ENCODE results near the gene PARD6G.

The PARD6G gene

DNA sequence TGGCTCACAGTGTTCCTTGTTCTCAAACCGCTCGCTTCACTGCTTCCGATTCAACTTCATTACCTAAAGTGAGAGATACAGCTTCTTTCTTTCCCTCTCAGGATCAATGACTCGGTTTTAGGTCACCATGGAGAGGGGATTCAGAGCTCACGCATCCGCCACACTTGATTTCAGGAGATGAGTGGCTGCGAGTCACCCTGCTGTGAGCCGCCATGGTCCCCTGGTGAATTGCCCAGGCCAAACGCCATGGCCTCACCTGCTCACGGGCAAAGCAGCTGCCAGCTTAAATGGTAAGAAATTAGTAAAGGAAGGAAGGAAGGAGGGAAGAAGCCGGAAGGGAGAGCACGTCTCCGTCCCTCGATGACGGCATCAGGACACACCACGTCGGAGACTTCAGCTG is 77.7 kb downstream of the PARD6G start:
- H3K9me3 ChIP-seq (ENCODE audit: control insufficient read depth, insufficient read depth, low read length) = no peaks in the 10 kb centered on the region
- H3K4me1 ChIP-seq (ENCODE audit: control insufficient read depth, low read length) = peaks cover 5% of the 10 kb centered on the region; the same call in 1 of the 2 replicates
- no peaks in the 10 kb centered on the region for H3K9me2 ChIP-seq (replicated peaks; ENCODE audit: control insufficient read depth, low read length)
- no peaks in the 10 kb centered on the region; the same call in 1 of the 2 replicates for H3K27me3 ChIP-seq (ENCODE audit: control insufficient read depth, low read length)
- no peak overlapping the region for H3K27ac ChIP-seq (ENCODE audit: low read depth, low read length)
- TF ChIP-seq, protein P1, sequence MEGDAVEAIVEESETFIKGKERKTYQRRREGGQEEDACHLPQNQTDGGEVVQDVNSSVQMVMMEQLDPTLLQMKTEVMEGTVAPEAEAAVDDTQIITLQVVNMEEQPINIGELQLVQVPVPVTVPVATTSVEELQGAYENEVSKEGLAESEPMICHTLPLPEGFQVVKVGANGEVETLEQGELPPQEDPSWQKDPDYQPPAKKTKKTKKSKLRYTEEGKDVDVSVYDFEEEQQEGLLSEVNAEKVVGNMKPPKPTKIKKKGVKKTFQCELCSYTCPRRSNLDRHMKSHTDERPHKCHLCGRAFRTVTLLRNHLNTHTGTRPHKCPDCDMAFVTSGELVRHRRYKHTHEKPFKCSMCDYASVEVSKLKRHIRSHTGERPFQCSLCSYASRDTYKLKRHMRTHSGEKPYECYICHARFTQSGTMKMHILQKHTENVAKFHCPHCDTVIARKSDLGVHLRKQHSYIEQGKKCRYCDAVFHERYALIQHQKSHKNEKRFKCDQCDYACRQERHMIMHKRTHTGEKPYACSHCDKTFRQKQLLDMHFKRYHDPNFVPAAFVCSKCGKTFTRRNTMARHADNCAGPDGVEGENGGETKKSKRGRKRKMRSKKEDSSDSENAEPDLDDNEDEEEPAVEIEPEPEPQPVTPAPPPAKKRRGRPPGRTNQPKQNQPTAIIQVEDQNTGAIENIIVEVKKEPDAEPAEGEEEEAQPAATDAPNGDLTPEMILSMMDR (IDR thresholded peaks at IDR 0.05; ENCODE audit: low read depth, low read length, poor library complexity, severe bottlenecking) = no peak
- no peak for TF ChIP-seq EZH2phosphoT487 (IDR thresholded peaks at IDR 0.05; ENCODE audit: borderline replicate concordance, low read length)
- no peaks in the 10 kb centered on the region for H4K20me1 ChIP-seq (ENCODE audit: control insufficient read depth, insufficient read depth, low read depth, low read length)
- no peaks in the 10 kb centered on the region for H3F3A ChIP-seq (ENCODE audit: control insufficient read depth, insufficient read depth)
- H3K4me2 ChIP-seq (ENCODE audit: low read length) = no peak overlapping the region
- H3K36me3 ChIP-seq (ENCODE audit: control insufficient read depth, low read length) = no peaks in the 10 kb centered on the region
- H3K79me2 ChIP-seq (ENCODE audit: control insufficient read depth, low read length) = no peaks in the 10 kb centered on the region
- no peak overlapping the region for H3K4me3 ChIP-seq (ENCODE audit: low read length)

DNA sequence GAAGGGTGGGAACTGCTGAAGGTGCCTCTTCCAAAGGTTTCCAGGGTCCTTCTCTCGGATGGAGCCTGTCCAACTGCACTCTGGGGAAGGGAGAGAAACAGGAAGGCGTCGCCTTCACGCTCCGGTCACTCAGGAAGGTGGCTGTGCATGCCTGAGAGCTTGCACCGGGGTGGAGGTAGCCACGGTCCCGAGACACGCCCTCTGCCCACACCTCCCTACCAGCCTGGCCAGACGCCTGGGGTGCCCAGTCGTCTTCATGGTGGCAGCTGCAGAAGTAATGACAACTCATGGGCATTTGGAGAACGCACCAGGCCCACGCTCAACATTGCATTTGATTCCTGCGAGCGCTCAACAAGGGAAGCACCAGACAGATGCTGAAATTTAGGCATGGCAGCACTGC is 78.3 kb downstream of the PARD6G start:
- Histone ChIP-seq H3K9me3 (ENCODE audit: control insufficient read depth, insufficient read depth, low read length) (no peaks in the 10 kb centered on the region), H3K27ac (ENCODE audit: low read depth, low read length) (no peak overlapping the region), H3K27me3 (ENCODE audit: control insufficient read depth, low read length) (no peaks in the 10 kb centered on the region; the same call in 1 of the 2 replicates), H3K9me2 (replicated peaks; ENCODE audit: control insufficient read depth, low read length) (no peaks in the 10 kb centered on the region), H3K79me2 (ENCODE audit: control insufficient read depth, low read length) (no peaks in the 10 kb centered on the region), H4K20me1 (ENCODE audit: control insufficient read depth, insufficient read depth, low read depth, low read length) (no peaks in the 10 kb centered on the region), H3K4me1 (ENCODE audit: control insufficient read depth, low read length) (peaks cover 5% of the 10 kb centered on the region; the same call in 1 of the 2 replicates), H3F3A (ENCODE audit: control insufficient read depth, insufficient read depth) (no peaks in the 10 kb centered on the region), H3K36me3 (ENCODE audit: control insufficient read depth, low read length) (no peaks in the 10 kb centered on the region), H3K4me2 (ENCODE audit: low read length) (no peak overlapping the region), H3K4me3 (ENCODE audit: low read length) (no peak overlapping the region)
- TF ChIP-seq, protein P1 (IDR thresholded peaks at IDR 0.05; ENCODE audit: low read depth, low read length, poor library complexity, severe bottlenecking) = no peak
- no peak for TF ChIP-seq EZH2phosphoT487 (IDR thresholded peaks at IDR 0.05; ENCODE audit: borderline replicate concordance, low read length)

DNA sequence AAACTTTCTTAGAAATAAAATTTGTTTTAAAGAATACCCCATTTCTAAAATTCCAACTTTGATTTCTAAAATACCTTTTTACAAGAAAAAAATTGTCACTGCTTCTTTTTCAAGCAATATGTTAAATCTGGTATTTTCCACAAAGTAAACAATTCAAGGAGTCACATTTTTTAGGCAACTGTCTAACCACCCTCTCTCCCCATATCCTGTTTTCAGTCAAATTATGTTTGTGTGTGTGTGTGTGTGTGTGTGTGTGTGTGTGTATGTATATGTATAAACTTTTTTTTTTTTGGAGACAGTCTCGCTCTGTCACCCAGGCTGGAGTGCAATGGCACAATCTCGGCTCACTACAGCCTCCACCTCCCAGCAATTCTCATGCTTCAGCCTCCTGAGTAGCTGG is 79.0 kb downstream of the PARD6G start:
- H3K9me3 ChIP-seq (ENCODE audit: control insufficient read depth, insufficient read depth, low read length) = no peaks in the 10 kb centered on the region
- H3K4me3 ChIP-seq (ENCODE audit: low read length) = no peak overlapping the region
- no peaks in the 10 kb centered on the region for H4K20me1 ChIP-seq (ENCODE audit: control insufficient read depth, insufficient read depth, low read depth, low read length)
- no peaks in the 10 kb centered on the region for H3K9me2 ChIP-seq (replicated peaks; ENCODE audit: control insufficient read depth, low read length)
- H3K4me2 ChIP-seq (ENCODE audit: low read length) = no peak overlapping the region
- H3K27me3 ChIP-seq (ENCODE audit: control insufficient read depth, low read length) = no peaks in the 10 kb centered on the region
- H3K36me3 ChIP-seq (ENCODE audit: control insufficient read depth, low read length) = no peaks in the 10 kb centered on the region
- peaks cover 5% of the 10 kb centered on the region; the same call in 1 of the 2 replicates for H3K4me1 ChIP-seq (ENCODE audit: control insufficient read depth, low read length)
- no peak for TF ChIP-seq EZH2phosphoT487 (IDR thresholded peaks at IDR 0.05; ENCODE audit: borderline replicate concordance, low read length)
- TF ChIP-seq, protein P1 (IDR thresholded peaks at IDR 0.05; ENCODE audit: low read depth, low read length, poor library complexity, severe bottlenecking) = no peak
- no peaks in the 10 kb centered on the region for H3F3A ChIP-seq (ENCODE audit: control insufficient read depth, insufficient read depth)
- H3K79me2 ChIP-seq (ENCODE audit: control insufficient read depth, low read length) = no peaks in the 10 kb centered on the region
- no peak overlapping the region for H3K27ac ChIP-seq (ENCODE audit: low read depth, low read length)
